ENCODE data around the gene SOHLH1. TPM values are rescaled to one million over a fixed set of nuclear protein-coding genes. Genes with fewer than 3 reads are reported as not detected.

The SOHLH1 gene
- total RNA-seq, 1 donor from 2014 or later: not detected

DNA sequence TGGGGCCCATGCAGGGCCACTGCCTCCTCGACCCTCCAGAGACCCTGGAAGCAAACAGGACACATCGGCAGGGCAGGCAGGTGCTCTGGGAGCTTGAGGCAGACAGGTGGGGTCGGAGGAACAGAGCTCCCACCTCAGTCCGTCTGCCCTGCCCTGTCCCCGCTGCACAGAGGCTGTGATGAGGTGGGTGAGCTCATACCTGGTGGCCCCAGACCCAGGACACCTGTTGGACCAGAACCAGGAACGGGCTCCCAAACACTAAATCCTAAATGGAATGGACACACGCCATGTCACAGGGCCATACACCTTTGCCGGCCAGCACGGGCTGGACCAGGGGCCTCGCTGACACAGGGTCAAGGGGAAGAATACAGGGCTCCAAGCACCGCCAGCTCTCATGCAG lies 5.5 kb downstream of the SOHLH1 start:
- CTCF ChIA-PET: interaction anchor here (1.2 kb wide), 1 partner anchor 9 kb away, joined by 3 read pairs; no protein-coding TSS in a partner anchor
- no peaks in the 10 kb centered on the region for H3K9me3 Mint-ChIP-seq
- no peak for ATAC-seq (ENCODE audit: low read depth)
- no peak for TF ChIP-seq CTCF (IDR thresholded peaks at IDR 0.05)
- POLR2A ChIA-PET: no interaction called here
- H3K4me1 Mint-ChIP-seq: no peaks in the 10 kb centered on the region
- intact Hi-C loops (cut with micrococcal nuclease): no loop called here
- H3K27me3 Mint-ChIP-seq: no peaks in the 10 kb centered on the region
- H3K4me3 Mint-ChIP-seq: no peak overlapping the region
- H3K27ac Mint-ChIP-seq: no peak overlapping the region
- DNase-seq: no peak
- no peaks in the 10 kb centered on the region for H3K36me3 Mint-ChIP-seq (ENCODE audit: low read depth)

- H3K9me3 Mint-ChIP-seq: no peaks in the 10 kb centered on the region
- no peak for ATAC-seq (ENCODE audit: low read depth)
- no peaks in the 10 kb centered on the region for H3K36me3 Mint-ChIP-seq (ENCODE audit: low read depth)
- CTCF ChIA-PET: interaction anchor here (1.2 kb wide), 1 partner anchor 10 kb away, joined by 3 read pairs; no protein-coding TSS in a partner anchor
- no peak for DNase-seq
- POLR2A ChIA-PET: no interaction called here
- intact Hi-C loops (cut with micrococcal nuclease): no loop called here
- H3K27ac Mint-ChIP-seq: no peak overlapping the region
- H3K4me3 Mint-ChIP-seq: no peak overlapping the region
- H3K4me1 Mint-ChIP-seq: no peaks in the 10 kb centered on the region
- TF ChIP-seq CTCF (IDR thresholded peaks at IDR 0.05): no peak
- H3K27me3 Mint-ChIP-seq: no peaks in the 10 kb centered on the region
These were observed 6.0 kb downstream of the SOHLH1 start for GRCh38 chr9:135693265-135693664.

DNA sequence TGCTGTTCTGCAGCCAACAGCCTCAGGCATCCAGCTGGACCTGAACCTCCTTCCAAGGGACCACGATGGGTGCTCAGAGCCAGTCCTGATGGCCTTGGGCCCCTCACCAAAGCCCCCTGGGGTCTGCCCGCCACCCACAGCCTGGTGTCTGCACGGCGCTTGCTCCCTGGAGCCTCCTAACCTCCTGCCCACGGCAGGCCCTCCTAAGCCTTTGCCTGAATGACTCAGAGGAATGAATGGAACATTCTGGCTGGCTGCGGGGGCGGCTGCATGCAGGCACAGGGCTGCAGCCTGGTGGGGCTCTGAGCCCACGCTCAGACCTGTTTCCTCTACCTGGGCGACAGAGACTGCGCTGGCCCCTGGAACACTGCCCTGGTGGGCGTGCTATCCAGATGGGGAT lies 6.9 kb downstream of the SOHLH1 start:
- no peak overlapping the region for H3K4me3 Mint-ChIP-seq
- ATAC-seq (ENCODE audit: low read depth): no peak
- no peak for DNase-seq
- no peaks in the 10 kb centered on the region for H3K36me3 Mint-ChIP-seq (ENCODE audit: low read depth)
- POLR2A ChIA-PET: no interaction called here
- no peaks in the 10 kb centered on the region for H3K9me3 Mint-ChIP-seq
- no peak overlapping the region for H3K27ac Mint-ChIP-seq
- no peak for TF ChIP-seq CTCF (IDR thresholded peaks at IDR 0.05)
- H3K4me1 Mint-ChIP-seq: no peaks in the 10 kb centered on the region
- intact Hi-C loops (cut with micrococcal nuclease): no loop called here
- CTCF ChIA-PET: no interaction called here
- H3K27me3 Mint-ChIP-seq: no peaks in the 10 kb centered on the region

DNA sequence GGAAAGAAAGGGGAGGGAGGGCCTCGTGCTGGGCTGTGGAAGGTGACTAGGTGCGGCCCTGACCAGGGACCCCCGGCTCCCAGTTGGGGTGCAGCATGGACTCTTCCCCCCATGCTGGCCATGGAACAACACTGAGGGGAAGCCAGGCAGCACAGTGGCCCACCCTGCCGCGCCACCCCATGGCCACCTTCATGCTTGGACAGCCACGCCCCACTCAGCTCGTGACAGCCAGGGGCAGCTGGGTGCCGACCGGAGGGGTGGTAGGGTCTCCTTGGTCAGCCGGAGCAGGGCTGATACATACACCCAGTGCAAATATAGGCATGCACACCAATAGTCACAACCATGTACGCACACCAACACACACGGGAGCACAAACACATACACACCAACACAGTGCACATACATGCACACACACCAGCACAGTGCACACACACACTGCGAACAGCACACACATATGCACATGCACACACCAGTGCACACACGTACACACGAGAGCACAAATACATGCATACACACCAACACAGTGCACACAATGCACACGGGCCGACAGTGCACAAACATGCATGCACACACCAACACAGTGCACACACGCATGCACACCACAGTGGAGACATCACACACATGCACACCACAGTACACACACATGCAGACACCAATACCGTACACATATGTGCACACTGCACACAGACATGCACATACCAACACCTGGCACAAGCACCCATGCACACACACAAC lies 8.3 kb downstream of the SOHLH1 start:
- Mint-ChIP-seq H3K27ac (no peak overlapping the region), H3K36me3 (ENCODE audit: low read depth) (no peaks in the 10 kb centered on the region), H3K4me3 (no peak overlapping the region), H3K9me3 (no peaks in the 10 kb centered on the region), H3K4me1 (no peaks in the 10 kb centered on the region), H3K27me3 (no peaks in the 10 kb centered on the region)
- POLR2A ChIA-PET: no interaction called here
- DNase-seq (no peak), ATAC-seq (ENCODE audit: low read depth) (no peak)
- intact Hi-C loops (cut with micrococcal nuclease): no loop called here
- TF ChIP-seq CTCF (IDR thresholded peaks at IDR 0.05): no peak
- CTCF ChIA-PET: no interaction called here

GRCh38 chr9:135689011-135689410 lies 10.3 kb downstream of the SOHLH1 start:
- POLR2A ChIA-PET: no interaction called here
- no peaks in the 10 kb centered on the region for H3K9me3 Mint-ChIP-seq
- no peaks in the 10 kb centered on the region for H3K36me3 Mint-ChIP-seq (ENCODE audit: low read depth)
- H3K4me1 Mint-ChIP-seq: no peaks in the 10 kb centered on the region
- CTCF ChIA-PET: no interaction called here
- no peak for TF ChIP-seq CTCF (IDR thresholded peaks at IDR 0.05)
- H3K27me3 Mint-ChIP-seq: no peaks in the 10 kb centered on the region
- ATAC-seq (ENCODE audit: low read depth) (no peak), DNase-seq (no peak)
- H3K4me3 Mint-ChIP-seq: no peak overlapping the region
- H3K27ac Mint-ChIP-seq: no peak overlapping the region
- intact Hi-C loops (cut with micrococcal nuclease): no loop called here
